ENCODE data around the gene PRKD1. TPM values are rescaled to one million over a fixed set of nuclear protein-coding genes. Genes with fewer than 3 reads are reported as not detected.

PRKD1 gene
- total and polyA plus RNA-seq, 2 donors (not counting 1 experiment from before 2014, with no cell fraction given), result 0.03 to 4.3 TPM

DNA sequence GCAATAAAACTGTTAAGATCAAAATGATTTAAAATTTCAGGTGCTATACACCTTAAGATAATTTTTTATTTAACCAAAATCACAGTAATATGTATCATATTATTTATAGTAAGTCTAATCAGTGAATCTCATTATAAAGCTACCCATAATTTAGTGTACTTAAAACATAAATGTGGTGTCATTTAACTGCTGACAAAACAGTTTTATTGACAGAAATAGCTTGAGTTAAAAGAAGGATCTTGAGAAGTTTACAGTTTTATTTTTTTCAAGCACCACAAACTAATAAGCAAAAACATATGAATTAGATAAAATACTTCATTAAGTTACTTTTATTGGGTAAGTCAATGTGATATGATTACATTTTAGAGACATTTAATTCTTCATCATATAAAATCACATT, 400.4 kb downstream of the PRKD1 start:
- Histone ChIP-seq H3K9me3 (ENCODE audit: control extremely low read depth in 1 of 3, control insufficient read depth in 2 of 3, insufficient read depth in 1 of 3, low read length in 2 of 3) (peaks cover 0 to 8% (median 0%) of the 10 kb centered on the region in 3 donors), H3K27ac (ENCODE audit: low read length in 2 of 2) (no peak overlapping the region), H3K4me1 (ENCODE audit: control insufficient read depth in 2 of 2, insufficient read depth in 2 of 2, low read length in 2 of 2) (no peaks in the 10 kb centered on the region), H3K9ac (ENCODE audit: low read length) (no peak overlapping the region), H3K4me2 (replicated peaks; ENCODE audit: low read depth, low read length, poor library complexity, severe bottlenecking) (no peak overlapping the region), H3K79me2 (ENCODE audit: control insufficient read depth, insufficient read depth, low read length) (no peaks in the 10 kb centered on the region), H3K4me3 (ENCODE audit: control extremely low read depth in 1 of 5, extremely low read depth in 1 of 5, insufficient read depth in 1 of 5, low read depth in 2 of 5, low read length in 4 of 5) (no peak overlapping the region), H2AFZ (ENCODE audit: insufficient read depth, low read depth, low read length, poor library complexity, severe bottlenecking) (no peak overlapping the region), H4K20me1 (ENCODE audit: control insufficient read depth, insufficient read depth, low read length, poor library complexity, severe bottlenecking) (no peaks in the 10 kb centered on the region), H3K36me3 (replicated peaks in 1 of 2; ENCODE audit: control extremely low read depth in 1 of 2, control insufficient read depth in 1 of 2, extremely low read depth in 1 of 2, insufficient read depth in 2 of 2, low read length in 1 of 2) (no peaks in the 10 kb centered on the region), H3K27me3 (replicated peaks in 1 of 4; ENCODE audit: control extremely low read depth in 1 of 4, control insufficient read depth in 3 of 4, insufficient read depth in 4 of 4, low read length in 3 of 4) (no peaks in the 10 kb centered on the region)
- ChIA-PET CTCF (no interaction called here), POLR2A (no interaction called here)
- Mint-ChIP-seq H3K4me3 (no peak overlapping the region), H3K27me3 (no peaks in the 10 kb centered on the region), H3K4me1 (no peaks in the 10 kb centered on the region), H3K9me3 (ENCODE audit: insufficient read depth) (no peaks in the 10 kb centered on the region), H3K27ac (no peak overlapping the region)
- ATAC-seq (ENCODE audit: low read depth) (no peak), DNase-seq (no peak)
- intact Hi-C loops (cut with micrococcal nuclease), result no loop called here
- TF ChIP-seq, protein P1, sequence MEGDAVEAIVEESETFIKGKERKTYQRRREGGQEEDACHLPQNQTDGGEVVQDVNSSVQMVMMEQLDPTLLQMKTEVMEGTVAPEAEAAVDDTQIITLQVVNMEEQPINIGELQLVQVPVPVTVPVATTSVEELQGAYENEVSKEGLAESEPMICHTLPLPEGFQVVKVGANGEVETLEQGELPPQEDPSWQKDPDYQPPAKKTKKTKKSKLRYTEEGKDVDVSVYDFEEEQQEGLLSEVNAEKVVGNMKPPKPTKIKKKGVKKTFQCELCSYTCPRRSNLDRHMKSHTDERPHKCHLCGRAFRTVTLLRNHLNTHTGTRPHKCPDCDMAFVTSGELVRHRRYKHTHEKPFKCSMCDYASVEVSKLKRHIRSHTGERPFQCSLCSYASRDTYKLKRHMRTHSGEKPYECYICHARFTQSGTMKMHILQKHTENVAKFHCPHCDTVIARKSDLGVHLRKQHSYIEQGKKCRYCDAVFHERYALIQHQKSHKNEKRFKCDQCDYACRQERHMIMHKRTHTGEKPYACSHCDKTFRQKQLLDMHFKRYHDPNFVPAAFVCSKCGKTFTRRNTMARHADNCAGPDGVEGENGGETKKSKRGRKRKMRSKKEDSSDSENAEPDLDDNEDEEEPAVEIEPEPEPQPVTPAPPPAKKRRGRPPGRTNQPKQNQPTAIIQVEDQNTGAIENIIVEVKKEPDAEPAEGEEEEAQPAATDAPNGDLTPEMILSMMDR (IDR thresholded peaks at IDR 0.05), result no peak
- TF ChIP-seq EZH2 (IDR thresholded peaks at IDR 0.05; ENCODE audit: borderline replicate concordance, insufficient read depth, low read depth, low read length, poor library complexity, severe bottlenecking), result no peak

Small RNA genes within 50 kb of the gene (small RNA-seq; reads per million reads assigned to genes)
- not detected for gene RNU6-1234P (ENCODE audit: insufficient read length, low read depth, low replicate concordance)
